ENCODE data around the gene PRKACG.
"Not testable (repeated sequence)": the region's sequence is repeated elsewhere in the genome, so short reads cannot be mapped to it uniquely, and the experiment has no call there.

PRKACG gene

DNA sequence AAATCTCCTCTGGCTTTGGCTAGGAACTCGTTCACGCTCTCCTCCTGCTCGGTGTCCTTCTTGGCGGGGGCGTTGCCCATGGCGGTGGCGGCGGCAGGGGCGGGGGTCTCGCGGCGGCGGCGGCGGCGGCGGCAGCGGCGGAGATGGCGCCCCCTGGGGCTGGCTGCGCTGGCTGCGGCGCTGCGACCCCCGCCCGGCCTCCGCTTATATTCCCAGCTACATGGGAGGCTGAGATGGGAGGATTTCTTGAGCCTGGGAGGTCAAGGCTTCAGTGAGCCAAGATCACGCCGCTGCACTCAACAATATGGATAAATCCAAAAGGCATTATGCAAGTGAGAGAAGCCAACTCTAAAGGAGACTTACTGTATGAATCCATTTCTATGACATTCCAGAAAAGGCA is at the start of gene PRKACG:
Gene PRKACG (minus strand): TSS at position 101 of the 400 bp plus-strand sequence. CDS start 21 bp downstream, at position 80.
- DNase-seq, result no peak

DNA sequence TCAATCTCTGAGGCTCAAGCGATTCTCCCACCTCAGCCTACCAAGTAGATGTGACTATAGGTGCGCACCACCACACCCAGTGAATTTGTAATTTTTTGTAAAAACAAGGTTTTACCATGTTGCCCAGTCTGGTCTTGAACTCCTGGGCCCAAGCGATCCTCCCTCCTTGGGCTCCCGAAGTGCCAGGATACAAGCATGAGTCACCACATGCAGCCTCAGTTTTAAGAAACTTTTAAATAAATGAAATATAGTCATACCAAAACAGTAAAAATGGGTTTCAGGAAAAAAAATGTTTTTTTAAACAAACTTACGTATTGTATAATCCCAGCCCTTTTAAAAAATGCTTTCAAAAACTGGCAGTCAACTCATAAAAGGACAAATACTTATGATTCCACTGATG is 48.3 kb upstream of the PRKACG start:
- DNase-seq, result no peak

DNA sequence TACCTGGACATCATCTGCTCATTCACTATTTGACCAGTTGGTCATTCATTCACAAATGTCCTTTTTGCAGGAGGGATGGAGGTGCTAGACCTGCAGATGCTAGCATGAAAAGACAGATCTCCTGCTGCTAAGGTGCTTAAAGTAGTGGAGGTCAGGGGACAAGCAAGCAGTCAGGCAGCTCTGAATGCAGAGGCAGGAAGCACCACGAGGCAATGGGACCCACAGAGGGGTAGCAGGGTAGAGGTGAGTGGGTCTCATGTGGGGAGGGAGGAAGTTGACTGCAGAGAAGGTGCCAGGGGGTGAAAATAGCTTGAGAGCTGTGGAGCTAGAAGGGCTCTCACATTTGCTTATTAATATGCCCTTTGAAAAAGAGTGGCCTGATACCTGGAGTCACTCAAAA is 46.9 kb upstream of the PRKACG start:
- no peak for DNase-seq

DNA sequence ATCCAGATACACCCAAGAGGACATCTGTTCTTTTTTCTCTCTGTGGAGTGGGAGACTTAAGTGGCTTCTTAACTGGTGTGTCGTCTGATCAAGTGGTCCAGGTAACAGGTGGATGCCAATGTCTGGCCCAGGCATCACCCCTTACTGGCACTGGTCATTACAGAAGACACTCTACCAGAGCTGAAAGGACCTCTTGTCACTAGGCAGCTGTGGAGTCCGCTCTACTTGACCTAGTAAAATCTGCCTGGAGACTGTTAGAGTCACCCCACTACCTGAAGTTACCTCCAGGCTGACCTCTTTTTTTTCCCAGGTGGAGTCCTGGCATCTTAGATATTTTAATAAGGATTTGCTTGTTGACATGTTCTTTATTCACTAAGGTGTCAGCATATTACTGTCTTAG is 44.2 kb upstream of the PRKACG start:
- DNase-seq, result no peak

DNA sequence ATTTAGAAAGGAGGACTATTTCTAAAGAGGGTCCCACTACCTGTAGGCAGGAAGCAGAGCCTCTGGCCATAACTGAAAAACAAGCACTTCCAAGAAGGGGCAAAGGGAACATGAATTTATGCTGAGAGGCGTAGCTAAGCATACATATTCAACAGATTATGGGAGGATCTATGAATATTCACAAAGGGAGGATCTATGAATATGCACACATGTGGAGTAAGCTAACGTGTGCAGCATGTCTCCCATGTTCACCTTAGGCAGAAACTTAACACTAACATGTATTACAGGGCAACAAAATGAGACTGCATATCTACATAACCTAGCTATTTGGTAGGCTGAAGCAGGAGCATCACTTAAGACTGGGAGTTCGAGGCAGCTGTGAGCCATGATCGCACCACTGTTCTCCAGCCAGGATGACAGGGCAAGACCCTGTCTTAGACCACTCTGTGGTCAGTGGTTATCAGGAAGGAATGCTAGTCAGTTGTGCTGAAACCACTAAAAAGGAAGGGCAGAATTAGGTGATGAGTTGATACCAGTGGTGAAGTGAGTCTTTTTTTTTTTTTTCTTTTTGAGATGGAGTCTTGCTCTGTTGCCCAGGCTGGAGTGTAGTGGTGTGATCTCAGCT is 42.4 kb upstream of the PRKACG start:
- no peak for DNase-seq

DNA sequence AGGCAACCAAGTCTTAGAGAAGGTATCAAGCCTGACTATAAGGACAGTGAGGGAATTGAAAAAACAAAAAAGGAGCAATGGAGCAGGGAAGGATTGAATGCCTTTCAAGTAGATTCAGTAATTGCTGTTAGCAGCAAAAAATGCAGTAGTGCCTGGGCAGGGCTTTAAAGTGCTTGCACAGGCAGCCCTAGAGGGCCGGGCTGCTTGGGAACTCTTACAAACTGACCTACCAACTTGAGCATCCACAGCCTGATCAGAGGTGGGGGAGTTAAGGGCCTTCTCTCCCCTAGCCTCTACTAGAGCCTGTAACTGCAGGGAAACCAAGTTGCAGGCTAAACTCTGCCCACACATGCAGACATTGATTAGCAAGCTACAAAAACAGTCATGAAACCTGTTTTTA is 41.1 kb upstream of the PRKACG start:
- no peak for DNase-seq

DNA sequence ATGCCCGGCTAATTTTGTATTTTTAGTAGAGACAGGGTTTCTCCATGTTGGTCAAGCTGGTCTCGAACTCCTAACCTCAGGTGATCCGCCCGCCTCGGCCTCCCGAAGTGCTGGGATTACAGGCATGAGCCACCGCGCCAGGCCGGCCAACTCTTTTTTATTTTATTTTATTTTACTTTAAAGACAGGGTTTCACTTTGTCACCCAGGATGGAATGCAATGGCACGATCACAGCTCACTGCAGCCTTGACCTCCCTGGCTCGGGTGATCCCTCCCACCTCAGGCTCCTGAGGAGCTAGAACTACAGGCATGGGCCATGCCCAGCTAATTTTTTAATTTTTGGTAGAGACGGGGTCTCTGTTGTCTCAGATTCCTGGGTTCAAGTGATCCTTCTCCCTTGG is 37.0 kb upstream of the PRKACG start:
- DNase-seq, result not testable (repeated sequence)

DNA sequence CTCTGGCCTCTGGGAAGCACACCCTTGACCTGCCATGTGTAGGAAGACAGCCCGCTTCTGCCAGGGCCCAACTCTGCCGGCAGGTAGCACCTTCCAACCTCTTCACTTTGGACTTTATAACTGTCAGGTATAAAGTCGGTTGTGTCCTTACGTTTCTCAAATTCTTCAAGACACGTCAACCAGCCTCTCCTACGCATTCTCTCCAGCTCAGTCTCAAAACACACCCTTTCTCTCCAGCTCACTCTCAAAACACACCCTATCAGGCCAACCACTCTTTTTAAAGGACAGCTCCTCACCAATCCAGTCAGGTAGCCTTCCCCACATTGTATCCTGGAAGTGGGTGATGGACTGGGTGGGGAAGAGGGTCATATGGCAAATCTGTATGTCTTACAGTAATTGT is 35.2 kb upstream of the PRKACG start:
- DNase-seq, result no peak

DNA sequence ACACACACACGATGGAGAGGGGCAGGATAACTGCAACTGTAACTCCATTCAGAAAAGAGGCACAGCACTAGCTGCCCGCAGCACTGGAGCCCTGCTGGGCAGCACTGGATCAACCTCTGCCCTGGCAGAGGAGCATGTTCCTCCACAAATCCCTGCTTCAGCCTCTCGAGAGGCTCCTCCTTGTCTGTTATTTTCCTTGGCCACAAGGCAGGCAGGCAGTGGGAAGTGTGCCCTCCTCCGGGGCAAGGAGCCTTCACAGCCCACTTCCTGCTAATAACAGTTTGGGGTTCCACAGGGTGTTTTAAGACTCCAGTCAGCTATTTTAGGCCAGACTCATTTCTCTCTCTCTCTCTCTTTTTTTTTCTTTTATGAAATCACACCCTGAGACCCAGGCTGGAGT is 33.5 kb upstream of the PRKACG start:
- no peak for DNase-seq

DNA sequence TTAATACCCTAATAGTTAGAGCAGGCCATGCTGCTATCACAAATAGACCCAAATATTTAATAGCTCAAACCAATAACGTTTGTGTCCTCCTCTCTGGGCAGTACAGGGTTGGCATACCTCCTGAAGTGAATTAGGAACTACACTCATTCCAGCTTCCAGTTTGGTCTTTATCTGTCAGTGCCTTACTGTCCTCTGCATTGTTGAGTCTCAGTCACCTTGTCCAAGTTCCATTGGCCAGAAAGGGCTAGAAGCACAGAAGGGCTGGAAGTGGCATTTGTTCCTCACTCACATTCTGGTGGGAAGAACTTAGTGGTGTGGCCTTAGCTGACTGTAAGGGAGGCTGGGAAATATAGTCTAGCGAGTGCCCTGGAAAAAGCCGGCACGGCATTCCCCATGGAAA is 32.8 kb upstream of the PRKACG start:
- DNase-seq, result no peak

DNA sequence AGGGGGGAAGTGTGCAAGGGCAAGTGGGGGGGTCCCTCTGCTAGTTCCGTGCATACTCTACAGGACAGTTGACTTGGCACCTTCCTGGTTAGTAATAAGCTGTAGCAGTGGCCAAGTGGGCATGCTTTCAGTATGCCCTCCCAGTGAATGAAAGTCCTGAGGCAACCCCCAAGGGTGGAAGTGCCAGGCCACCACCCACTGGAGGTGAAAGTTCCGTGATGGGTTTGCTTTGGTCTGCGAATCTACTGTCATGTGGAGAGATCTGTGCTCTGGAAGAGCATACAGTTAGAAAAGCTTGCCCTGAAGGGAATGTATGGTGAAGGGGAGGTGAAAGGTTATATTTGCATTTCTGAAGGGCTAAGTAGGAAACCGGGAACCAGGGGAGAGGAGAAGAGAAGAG is 31.9 kb upstream of the PRKACG start:
- no peak for DNase-seq

DNA sequence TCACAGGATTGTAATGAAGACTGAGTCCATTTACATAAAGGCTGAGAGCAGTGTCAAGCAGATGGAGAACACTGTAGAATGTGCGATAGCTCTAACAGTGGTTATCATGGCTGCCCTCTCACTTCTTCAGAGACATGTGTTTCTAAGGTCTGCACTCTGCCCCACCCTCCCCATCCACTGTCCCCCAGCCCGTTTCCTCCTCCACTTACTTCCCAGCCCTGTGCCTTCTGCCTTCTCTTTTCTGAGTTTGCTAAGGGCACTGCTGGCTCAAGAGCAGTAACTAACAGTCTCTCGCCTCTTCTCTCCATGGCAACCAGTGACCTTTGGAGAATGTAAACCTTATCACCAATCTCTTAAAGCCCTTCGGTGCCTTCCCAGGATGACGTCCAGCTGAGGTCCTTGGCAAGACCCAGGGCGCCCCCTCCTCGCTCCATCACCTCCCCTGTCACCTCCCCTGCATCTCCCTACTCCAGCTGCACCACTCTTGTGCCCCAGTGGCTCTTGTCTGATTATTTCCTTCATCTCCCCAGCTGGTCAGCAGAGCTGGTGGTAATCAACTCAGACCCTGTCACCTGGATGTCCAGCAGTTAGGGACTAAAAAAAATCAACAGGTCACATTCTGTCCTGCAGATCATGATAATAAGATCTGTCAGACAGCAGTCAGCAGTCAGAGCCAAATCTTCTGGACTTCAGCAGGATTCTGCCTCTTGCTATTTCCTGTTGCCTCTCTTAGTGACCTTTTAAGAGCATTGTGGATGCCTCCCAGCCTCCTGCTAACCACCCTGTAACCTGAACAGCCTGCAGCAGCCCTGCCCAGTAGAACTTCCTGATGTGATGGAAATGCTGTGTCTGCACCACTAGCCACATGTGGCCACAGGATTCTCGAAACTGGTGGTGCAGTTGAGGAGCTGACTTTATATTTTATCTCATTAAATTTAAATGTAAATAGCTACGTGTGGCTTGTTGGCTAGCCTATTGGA is 30.6 kb upstream of the PRKACG start:
- no peak for DNase-seq

DNA sequence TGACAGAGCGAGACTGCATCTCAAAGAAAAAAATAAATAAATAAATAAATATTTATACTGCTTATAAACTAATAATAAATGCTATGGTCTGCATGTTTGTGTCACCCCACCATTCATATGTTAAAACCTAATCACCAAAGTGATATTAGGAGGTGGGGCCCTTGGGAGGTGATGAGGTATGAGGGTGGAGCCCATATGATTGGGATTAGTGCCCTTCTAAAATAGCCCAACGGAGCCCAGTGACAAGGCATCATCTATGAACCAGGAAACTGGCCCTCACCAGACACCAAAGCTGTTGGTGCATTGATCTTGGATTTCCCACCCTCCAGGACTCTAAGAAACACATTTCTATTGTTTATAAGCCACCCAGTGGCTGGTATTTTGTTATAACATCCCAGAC is 26.7 kb upstream of the PRKACG start:
- DNase-seq, result no peak

DNA sequence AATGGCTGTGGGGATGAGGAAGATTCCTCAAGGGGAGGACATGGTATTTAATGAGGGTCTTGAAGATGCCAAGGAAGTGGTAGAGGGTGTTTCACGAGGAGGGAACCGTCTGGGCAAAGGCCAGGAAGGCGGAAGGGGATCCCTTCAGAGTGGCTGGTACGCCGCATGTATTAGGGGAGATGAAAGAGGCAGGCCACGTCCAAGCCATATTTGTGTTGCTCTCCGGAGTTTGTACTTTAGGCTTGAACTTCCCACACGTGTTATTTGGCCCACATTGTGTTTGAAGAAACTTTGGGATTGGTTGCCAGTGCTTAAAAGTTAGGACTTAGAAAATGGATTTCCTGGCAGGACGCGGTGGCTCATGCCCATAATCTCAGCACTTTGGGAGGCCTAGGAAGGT is 22.9 kb upstream of the PRKACG start:
- no peak for DNase-seq

DNA sequence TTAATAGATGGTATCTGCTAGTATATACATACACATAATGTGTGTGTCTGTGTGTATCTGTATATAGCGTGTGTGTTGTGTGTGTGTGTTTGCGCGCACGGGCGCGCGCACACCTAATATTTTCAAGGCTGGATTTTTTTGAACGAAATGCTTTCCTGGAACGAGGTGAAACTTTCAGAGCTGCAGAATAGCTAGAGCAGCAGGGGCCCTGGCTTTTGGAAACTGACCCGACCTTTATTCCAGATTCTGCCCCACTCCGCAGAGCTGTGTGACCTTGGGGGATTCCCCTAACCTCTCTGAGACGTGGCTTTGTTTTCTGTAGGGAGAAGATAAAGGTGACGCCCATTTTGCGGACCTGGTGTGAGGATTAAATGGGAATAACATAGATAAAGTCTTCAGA is 22.4 kb upstream of the PRKACG start:
- DNase-seq, result no peak

DNA sequence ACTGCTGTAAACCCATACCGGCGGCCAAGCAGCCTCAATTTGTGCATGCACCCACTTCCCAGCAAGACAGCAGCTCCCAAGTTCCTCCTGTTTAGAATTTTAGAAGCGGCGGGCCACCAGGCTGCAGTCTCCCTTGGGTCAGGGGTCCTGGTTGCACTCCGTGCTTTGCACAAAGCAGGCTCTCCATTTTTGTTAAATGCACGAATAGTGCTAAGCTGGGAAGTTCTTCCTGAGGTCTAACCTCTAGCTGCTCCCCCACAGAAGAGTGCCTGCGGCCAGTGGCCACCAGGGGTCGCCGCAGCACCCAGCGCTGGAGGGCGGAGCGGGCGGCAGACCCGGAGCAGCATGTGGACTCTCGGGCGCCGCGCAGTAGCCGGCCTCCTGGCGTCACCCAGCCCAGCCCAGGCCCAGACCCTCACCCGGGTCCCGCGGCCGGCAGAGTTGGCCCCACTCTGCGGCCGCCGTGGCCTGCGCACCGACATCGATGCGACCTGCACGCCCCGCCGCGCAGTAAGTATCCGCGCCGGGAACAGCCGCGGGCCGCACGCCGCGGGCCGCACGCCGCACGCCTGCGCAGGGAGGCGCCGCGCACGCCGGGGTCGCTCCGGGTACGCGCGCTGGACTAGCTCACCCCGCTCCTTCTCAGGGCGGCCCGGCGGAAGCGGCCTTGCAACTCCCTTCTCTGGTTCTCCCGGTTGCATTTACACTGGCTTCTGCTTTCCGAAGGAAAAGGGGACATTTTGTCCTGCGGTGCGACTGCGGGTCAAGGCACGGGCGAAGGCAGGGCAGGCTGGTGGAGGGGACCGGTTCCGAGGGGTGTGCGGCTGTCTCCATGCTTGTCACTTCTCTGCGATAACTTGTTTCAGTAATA is 21.8 kb upstream of the PRKACG start, which contains the start of gene FXN:
Gene FXN (plus strand): TSS at position 315 of the 871 bp plus-strand sequence. CDS start 31 bp downstream, at position 346.
- DNase-seq, result peak; percentile 52

DNA sequence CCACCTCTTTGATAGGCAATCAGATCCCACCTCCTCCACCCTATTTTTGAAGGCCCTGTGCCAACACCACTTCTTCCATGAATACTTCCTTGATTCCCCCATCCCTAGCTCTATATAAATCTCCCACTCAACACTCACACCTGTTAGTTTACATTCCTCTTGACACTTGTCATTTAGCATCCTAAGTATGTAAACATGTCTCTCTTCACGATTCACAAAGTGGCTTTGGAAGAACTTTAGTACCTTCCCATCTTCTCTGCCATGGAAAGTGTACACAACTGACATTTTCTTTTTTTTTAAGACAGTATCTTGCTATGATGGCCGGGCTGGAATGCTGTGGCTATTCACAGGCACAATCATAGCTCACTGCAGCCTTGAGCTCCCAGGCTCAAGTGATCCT is 20.2 kb upstream of the PRKACG start:
- no peak for DNase-seq

DNA sequence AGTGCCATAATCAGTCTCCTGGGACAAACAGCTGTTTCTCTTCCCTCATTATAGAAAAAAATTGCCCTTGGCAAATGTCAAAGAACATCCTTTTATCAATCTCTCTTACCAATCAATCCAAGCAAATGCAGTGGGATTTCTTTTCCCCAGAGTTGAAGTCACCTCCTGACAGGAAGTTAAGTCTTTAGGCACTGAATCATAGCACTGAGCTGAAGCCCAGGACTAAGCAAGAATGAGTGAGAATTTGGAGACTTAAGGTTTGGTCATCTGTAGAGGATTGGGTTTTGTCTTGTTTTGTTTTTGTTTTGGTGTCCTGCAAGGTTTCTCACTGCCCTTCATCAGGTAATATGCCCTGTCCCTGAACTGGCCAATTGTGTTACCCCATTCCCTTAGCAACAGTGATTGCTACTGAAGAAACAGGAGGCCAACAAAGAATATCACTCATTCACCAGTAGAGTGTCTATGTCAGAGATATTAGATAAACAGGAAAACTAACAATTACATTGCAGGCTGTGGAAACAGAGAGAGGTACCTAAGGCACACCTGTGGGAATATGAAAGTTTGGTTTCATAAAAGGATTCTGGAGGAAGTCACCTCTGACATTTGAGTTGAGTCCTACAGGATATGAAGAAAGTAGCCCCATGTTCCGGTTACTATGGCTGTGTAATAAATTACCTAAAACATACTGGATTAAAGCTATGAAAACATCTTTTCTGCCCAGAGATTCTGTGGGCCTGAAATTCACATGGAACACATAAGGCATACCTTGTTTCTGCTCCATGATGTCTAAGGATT is 17.1 kb upstream of the PRKACG start:
- no peak for DNase-seq

DNA sequence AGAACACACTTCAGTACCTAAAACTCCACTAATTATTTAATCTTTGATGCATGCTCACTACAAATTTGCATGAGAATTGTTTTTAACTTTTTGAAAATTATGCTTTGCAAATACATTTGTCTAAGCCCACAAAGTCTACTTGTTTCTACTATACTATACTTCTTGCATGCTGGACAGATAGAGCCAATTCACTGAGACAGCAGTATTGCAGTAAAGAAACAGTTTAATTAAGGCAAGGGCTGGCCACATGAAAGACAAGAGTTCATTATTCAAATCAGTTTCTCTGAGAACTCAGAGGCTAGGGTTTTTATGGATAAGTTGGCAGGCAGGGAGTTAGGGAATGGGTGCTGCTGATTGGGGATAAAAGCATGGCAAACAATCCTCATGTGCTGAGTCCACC is 15.6 kb upstream of the PRKACG start:
- DNase-seq, result no peak

DNA sequence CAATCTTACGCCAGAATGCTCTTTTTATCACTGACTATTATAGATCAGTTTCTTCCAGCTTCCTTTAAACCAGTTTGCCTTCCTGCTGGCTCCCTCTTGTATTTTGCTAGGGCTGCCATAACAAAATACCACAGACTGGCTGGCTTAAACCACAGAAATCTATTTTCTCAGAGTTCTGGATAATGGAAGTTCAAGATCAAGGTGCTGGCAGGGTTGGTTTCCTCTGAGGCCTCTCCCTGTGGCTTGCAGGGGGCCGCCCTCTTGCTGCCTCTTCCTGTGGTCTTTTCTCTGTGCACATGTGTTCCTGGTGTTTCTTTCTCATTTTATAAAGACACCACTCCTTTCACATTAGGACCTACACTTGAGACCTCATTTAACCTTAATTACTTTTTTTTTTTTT is 14.8 kb upstream of the PRKACG start:
- no peak for DNase-seq

DNA sequence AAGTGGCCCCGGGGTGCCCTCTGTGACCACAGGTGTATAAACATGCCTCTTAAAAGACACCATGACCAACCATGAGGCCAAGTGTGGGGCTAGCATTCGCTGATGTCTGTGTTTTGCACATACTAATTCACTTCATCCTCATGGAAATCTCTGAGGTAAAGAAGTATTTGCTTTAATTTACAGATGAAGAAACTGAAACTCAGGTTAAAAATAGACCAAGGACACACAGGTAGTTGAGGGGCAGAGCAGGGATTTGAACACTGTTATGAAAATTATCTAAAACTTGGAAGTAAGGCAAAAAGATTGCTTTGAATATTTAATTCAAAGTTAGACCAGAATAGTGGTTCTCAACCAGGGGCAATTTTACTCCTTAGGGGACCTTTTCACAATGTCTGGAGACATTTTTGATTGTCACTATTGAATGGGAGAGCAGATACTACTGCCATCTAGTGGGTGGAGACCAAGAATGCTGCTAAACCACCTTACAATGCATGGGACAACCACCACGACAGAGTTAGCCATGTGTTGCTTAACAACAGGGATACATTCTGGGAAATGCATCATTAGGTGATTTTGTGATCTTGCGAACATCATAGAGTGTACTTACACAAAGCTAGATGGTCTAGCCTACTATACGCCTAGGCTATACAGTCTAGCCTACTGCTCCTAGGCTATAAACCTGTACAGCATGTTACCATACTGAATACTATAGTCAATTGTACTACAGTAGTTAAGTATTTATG is 13.6 kb upstream of the PRKACG start:
- peak; percentile 7 for DNase-seq

DNA sequence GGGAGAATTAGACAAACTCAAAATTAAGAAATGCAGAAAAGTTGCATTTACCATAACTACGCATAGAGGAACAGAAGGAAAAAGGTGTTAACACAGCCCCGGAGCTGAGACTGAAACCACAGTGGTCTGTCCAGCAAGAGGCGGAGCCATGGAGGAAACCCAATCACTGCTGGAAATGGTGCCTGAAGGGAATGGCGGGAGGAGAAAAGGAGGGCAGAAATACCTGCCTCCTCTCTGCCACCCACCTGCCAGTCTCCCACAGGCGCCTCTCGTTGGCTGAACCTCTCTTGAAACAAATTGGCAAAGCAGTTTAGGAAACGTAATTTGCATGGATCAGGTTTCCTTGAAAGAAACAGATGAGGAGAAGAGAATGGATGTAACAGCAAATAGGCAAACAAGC is 9.7 kb upstream of the PRKACG start:
- DNase-seq, result no peak

Data from NCI-H1092 (cell line).